NK-92 (cell line): Measurements from ENCODE around the gene PTPRN2.

ENCODE experiments used
- DNase-seq: peaks from one replicate; lab custom pipeline; 2025; ENCODE audit not compliant: unreplicated experiment; lab: John Stamatoyannopoulos, UW

PTPRN2 gene

DNA sequence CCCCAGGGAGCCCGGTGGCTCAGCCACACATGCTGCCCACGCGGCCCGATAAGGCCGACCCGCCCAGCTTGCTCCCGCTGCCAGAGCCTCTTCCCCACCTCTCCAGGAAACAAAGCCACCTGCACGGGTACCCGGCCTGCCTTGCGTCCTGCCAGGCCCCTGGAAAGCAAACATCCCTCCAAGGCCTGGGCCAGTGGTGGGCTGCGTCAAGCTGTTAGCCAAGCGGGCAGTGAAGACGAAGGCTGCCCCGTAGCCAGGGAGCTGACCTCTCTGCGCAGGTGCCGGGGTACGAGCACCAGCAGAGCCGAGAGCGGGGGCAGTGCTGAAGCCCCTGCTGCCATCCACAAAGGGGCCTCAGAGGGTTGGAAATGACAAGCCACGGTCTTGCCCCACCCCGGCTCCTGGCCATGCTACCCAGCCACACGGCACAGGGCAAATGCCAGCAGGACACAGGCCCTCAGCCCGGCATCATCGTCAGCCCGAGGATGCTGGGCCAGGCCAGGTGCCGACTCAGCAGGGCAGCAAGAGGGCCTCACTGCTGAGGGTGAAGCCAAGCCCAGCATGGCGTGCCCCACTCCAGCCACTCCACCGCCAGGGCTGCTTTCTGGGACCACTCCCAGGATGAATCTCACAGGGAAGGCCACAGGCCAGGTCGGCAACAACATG is 140.0 kb downstream of the PTPRN2 start:
- DNase-seq: no peak

DNA sequence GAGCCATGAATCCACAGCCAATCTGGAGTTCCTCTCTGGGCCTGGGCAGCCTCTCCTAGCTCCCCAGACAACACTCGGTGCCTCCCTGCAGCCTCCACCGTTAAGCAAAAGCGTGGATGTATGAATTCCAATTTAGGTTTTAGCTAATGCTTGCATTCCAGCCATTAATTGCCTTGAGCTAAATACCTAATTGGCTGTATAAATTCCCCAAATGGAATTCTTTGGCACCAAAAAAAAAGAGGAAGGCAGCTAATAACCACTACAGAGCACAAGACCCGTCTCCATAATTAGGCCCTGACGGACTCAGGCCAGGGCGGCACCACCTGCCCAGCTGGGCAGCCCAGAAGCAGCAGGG is 140.5 kb downstream of the PTPRN2 start:
- DNase-seq: no peak

DNA sequence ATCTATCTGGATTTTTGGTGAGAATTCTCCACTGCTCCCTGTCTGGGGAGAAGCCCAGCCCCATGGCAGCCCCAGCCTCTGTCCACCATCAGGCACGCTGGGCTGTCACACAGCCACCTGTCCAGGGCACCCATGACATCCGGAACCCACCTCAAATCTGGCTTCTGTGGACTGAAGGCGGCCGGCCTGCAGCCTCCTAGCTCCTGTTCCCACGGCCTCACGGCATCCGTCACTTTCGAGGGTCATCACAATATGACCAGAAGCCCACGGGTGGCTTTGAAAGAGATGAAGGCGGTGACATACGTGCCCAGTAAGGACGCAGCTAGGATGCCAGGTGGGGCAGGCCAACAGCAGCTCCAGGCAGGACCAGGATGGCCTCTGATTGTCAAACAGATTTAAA is 140.9 kb downstream of the PTPRN2 start:
- no peak for DNase-seq

DNA sequence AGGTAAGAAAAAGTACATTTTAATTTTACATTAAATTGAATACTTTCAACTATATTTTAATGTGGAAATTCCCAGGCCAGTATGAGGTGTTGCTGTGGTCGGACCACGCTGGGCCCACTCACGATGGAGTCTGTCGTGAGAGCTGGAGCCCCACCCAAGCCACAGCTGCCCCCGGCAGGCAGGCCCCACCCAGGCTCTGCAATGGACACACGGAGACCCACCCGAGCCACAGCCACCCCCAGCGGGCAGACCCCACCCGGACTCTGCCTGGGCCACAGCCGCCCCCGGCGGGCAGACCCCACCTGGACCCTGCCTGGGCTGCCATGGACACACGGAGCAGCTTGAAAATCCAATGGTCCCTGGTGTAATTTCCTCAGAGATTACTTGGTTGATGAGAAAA is 141.3 kb downstream of the PTPRN2 start:
- DNase-seq: no peak

DNA sequence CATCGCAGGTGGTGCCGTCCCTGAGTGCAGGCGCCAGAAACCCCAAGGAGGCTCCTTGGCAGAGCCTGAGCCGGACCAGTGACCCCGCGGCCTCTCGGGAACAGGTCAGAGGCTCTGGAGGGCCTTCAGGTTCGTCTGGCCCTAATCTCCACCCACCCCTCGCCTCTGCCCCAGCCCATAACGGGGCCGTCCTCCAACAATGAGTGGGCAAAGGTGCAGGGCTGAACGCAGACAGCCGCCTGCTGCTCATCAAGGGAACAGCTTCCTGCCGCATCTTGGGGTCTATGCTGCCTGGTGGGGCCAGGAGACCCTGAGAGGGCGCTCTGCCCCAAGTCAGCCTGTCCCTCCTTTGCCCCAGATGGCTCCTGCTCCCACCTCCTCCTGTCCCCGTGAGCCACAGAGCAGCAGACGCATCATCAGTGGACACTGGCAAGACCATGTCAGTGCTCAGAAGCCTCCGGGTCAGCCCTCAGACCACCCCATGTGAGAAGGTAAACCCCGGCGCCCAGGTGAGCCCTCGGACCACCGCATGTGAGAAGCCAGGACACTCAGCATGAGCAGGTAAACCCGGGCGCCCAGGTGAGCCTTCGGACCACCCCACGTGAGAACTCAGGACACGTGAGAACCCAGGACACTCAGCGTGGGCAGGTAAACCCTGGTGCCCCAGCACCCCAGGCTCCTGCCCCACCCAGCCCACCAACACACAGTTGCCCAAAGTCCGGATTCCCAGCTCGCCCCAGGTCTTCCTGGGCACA is 142.0 kb downstream of the PTPRN2 start:
- DNase-seq: no peak

DNA sequence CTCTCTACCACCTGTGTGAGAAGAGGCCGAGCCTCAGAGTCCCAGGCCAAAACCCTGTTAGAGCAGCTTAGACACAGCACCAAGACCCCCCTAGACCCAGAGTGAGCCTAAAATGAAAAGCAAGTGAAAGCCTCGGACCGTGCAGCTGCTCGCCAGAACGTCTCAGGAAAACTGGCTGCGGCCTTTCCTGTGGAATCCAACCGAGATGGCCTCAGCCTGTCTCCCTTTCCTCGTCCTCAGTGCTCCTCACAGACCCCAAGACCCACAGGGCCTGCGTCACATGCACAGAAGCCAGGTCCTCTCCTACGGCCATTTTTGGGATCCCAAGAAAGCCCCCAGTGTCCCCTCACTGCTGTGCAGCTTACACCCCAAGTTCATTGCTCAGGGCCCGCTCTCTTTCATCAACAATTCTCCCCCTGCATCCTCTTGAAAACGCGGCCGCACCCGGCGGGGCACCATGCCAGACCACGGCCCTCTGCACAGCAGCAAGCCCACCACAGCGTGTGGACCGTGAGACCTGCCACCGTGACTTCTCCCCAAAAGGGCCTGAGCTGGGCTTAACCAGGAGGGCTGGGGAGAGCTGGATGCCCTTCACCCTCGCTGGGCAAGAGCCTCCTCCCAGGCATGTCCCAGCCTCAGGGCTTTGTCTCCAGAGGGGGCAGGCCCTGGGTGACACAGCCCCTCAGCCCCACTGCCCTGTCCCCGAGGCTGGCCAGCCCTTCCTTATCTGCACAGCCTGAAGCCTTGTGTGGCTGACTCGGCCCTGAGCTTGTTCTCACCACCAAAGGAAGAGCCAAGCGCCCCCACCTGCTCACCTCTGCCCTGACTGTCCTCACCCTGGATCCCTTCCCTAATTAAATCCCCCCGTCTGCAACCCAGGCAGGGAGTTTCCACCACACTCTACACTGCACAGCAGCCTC is 142.9 kb downstream of the PTPRN2 start:
- no peak for DNase-seq

DNA sequence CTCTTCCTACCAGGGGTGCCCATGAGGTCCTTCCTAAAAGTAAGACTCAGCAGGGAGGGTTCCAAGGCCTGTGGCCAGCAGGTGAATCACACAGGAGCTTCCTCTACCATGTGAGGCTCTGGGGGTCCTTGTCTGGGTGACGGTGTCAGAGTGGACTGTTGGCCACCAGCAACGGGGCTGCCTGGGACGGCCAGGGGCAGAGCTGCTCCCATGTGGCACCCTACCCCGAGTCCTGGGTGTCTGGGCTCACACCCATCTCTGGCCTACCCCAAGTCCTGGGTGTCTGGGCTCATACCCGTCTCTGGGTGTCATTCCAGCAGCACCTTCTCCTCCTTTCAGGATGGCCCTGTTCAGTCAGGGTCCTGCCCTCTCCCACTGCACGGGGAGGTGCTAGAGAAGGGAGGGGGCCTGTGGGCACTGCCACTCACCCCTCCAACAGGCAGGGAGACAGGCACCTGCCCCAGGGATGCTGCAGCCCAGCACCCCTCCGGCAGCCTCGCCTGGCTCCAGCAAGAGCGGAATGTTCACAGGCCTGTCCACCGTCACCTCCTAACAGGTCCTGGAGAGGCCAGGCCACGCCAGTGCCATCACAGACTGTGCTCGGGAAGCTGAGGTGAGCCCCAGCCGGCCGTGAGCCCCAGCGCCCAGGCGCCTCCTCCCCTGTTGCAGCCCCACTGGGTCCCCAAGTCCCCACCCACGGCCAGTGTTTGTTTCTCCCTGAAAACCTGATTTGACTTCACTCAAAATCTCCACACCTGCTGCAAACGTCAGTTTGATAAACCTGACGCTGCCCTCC is 143.7 kb downstream of the PTPRN2 start:
- DNase-seq: no peak

DNA sequence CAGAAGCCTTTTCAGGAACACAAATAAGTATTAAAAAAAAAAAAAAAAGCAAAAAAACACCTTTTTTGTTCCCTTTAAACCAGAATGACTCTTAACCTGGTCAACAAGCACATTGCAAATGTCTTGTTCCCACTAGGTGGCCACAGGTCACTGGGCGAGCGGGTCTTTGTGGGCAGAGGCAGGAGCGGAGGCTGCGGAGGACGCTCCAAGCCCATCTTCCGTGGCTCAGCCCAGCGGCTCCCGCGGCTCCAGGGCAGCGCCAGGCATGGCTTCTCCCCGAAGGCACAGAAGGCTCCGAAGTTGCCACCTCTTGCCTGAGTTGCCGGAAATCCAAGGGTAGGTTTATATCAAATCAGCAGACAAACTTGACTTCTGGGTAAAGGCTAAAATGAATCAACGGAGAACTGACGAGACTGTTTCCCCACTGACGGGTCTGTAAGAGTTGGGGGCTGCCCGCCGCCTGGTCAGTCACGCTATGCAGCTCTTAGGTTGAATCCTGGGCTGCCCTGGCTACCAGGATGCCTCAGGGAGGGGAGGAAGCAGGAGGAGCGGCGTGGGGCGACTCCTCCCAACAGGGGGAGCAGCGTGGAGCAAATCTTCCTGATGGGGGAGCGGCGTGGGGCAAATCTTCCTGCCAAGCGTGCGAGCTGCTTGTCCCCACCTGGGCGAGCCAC is 144.5 kb downstream of the PTPRN2 start:
- DNase-seq: no peak

DNA sequence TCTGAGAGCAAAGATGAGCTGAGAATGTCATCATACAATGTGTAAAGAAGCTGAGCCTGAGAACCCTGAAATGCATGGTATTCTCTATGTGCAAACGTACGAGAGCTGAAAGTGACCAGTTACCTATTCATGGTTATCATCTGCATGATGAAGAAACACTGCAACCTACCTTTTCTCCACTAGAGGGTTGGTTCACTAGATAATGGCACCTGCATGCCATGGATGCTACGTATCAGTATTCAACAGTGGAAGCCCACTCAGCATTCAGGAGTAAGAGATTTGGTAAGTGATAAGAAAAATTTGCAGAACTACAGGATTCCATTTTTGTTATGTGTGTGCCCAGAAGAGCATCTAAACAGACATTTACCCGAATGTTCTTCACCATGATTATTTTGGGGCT is 145.4 kb downstream of the PTPRN2 start:
- no peak for DNase-seq

DNA sequence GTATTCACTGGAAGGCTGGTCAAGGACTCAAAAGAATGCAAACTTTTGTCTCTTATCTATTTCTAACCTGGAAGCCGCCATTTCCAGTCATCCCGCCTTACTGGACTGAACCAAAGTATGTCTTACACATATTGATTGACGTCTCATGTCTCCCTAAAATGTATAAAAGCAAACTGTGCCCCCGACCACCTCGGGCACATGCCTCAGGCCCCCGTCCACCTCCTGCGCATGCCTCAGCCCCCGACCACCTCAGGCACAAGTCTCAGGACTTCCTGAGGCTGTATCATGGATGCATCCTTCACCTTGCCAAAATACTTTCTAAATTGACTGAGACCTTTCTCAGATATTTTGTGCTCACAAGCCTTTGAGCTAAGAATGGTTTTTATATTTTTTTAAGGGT is 148.6 kb downstream of the PTPRN2 start:
- DNase-seq: no peak

DNA sequence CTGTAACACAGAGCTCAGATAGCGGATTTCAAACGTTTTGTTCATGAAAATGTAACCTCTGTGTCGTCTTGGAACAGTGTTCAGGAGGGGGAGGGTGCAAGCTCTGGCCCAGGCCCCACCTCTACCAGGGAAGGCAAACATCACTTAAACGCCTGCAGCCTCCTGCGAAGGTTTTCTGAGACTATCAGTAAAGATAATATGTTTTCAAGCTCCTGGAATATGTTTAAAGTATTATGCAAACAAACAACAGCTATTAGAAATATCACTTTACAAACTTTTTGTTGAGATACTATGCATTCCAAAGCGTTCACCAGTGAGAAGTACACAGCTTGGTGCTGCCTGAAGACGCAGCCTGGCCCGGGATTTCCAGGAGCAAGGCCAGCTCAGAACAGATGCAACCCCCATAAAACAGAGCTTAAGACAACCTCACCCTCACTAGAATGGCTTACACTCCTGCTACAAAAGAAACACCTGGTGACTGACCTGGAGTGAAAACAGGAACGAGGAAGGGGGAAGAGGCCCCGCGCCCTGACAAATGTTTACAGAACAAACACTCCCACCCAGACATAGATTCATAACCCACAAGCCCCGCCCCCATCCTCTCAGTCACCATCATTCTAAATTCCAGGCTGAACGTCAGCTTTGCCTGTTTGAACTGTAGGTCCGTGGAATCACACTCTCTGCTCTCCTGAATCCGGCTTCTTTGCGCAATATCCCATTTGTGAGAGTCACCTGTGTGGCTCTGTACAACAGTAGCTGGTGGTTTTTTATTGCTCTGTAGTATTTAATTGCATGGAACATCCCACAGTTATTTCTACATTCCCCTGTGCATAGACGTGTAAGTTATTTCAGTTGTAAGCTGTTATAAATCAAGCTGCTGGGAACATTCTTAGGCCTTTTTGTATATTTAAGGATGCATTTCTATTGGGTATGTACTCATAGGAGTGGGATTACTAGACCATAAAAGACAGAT is 155.0 kb downstream of the PTPRN2 start:
- no peak for DNase-seq

DNA sequence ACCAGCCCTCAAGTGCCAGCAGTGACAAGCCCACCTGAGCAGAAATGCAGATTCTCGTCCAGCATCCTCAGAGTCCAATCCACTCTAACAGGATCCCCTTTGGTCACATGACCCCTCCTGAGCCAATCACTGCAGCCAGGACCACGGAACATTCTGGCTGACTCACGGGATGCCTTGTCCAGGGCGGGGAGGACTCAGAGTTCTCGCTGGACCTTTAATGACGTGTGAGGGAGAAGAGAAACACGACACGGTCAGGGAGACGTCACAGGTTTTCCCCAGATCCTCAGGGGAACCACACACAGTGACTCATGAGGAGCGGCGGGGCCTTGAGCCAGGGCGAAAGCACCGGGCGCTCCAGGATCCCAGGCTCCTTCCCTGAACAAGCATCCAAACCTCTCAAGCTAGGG is 155.7 kb downstream of the PTPRN2 start:
- no peak for DNase-seq

DNA sequence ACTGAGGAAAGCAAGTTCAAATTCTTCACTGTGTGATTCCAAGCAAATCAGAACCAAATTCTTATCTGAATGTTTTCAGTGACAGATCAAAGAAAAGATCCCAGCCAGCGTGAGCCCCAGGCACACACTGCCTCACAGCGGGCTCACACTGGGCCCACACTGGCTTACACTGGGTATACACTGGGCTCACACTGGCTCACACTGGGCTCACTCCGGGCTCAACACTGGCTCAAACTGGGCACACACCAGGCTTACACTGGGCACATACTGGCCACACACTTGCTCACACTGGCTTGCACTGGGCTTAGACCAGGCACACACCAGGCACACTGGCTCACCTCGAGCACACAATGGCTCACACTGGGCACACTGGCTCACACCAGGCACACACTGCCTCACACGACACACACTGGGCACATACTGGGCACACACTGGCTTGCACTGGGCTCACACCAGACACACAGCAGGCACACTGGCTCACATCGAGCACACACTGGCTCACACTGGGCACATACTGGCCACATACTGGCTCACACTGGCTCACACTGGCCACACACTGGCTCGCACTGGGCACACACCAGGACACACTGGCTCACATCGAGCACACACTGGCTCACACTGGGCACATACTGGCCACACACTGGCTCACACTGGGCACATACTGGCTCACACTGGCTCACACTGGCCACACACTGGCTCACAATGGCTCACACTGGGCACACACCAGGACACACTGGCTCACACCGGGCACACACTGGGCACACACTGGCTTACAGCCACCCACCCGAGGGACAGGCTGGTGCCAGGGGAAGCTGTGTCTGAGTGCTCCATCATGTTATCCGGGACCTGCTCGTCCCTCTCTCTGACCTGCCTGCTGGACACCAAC is 156.3 kb downstream of the PTPRN2 start:
- DNase-seq: no peak

DNA sequence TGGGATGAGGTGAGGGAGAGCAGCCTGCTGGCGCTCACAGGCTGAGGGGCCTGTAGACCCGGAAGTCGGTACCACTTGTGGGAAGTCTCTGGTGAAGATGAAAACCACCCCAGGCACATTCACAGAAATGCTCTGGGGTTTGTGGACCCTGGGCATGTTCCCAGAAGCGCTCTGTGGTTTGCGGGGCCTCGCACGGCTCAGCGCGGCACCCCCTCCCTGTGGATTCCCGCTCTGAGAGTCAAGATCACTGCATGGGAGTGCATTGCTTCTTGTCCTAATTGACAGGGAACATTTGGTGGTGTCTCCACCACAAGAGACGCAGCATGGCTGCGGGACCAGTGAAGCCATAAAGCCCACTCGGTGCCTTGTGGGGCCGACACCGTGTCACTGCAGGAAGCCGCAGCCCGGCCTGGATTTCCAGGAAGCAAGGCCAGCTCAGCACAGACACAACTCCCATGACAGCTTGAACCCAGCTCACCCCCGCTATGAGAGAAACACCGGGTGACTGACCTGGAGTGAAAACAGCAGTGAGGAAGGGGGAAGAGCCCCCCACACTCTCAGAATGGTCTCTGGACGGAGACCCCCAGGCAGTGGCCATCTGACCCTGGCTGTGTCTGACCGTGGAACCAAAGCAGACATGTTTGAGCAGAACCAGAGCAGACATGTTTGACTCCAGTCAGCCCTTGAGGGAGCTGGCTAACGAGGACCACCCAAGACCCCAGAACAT is 157.2 kb downstream of the PTPRN2 start:
- DNase-seq: no peak

DNA sequence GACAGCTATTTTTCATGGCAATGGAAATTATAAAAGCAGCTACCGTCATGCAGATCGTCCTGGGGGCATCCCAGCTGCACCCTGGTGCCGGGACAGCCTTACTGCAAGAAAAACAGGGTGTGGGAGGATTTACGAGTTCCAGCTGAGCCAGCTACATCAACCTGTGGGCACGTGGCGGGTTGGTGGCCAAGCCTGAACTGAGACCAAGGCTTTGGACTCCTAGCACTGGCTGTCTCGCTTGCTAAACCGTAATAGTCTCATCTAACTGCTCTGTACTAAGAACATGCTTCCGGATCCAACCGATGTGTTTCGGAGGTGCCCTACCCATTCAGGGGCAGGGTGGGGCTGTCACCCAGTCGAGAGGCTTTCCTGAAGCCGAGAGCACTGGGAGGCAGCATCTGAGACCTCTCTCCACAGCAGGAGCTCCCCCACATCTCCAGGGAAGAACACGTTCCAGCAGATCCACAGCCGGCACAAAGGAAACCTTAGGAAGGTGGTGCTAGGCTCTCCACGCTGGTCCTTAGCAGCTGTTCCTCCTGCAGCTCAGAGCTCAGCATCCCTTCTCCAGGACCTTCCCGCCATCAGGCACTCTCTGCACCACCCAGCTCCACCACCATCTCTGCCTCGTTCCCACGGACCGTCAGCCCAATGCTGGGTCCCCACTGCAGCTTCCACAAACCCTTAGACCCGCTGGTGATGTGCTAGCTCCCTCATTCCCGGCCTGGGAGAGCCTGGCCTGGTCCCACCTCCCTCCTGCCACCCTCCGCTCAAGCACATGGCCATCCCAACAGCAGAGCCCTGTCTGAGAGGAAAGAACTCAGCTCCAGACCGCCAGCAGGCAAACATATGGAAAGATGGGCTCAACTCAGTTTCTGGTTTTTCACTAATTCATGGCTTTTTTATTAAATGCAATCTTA is 158.5 kb downstream of the PTPRN2 start:
- no peak for DNase-seq

DNA sequence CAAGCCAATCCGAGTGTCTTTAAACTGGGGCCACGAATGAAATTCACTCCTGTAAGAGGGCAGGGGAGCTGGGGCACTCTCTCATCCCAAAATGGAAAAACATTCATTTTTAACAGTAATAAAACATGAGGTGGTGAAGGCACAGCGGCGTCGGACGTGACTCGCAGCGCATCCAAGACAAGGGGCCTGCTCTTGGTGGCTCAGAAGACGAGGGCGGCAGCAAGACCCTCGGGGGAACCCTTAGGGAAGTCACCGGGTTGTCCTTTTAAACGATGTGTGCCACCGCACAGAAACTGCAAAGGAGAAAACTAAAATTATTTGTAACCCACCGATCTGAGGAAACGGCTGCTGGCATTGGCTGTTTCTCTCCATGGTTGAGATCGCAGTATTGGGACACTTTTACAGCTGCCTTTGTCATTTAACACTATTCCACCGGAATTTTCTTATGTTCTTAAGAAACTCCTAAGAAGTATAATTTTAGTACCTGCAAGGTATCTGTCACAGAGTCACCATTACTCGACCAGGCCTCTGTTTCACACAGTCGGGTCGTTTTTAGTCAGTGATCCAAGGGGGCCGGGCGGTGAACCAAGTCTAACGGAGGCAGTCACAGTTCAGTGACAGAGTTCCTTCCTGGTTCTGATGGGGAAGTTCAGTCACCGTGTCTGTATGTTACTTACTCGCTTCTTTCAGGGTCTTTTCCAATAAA is 159.3 kb downstream of the PTPRN2 start:
- no peak for DNase-seq
